Transverse colon (tissue), 4 donors: Measurements from ENCODE around the gene POU5F1. TPM values are rescaled to one million over a fixed set of nuclear protein-coding genes. Genes with fewer than 3 reads are reported as not detected.

Experiments
- DNase-seq: peaks from one replicate; pipeline ENCODE4 v3.0.0-alpha.2; 2019
- H3K27ac ChIP-seq, 4 donors: fragments of 200-600 bp; sonication (generic); 2 replicates each; pipeline ENCODE4 v1.5.1; 2016 to 2018; ENCODE audit warnings: inconsistent platforms in 4 of 4
- H3K27me3 ChIP-seq: fragments of 200-600 bp; sonication (generic); 2 replicates; pipeline ENCODE4 v1.5.1; 2017; ENCODE audit warnings: inconsistent platforms
- H3K36me3 ChIP-seq, 4 donors: fragments of 200-600 bp; sonication (generic); 2 replicates each; pipeline ENCODE4 v1.5.1; 2017 to 2019; ENCODE audit warnings: inconsistent platforms in 4 of 4
- H3K4me1 ChIP-seq, 4 donors: fragments of 200-600 bp; sonication (generic); 2 replicates each; pipeline ENCODE4 v1.5.1; 2017 to 2020; ENCODE audit warnings: inconsistent platforms in 4 of 4
- H3K4me3 ChIP-seq, 4 donors: fragments of 200-600 bp; sonication (generic); 1 replicate in 1 of 4; 2 replicates in 3 of 4; pipeline versions ENCODE4 v1.5.1 to v1.6.1; 2017 to 2019; ENCODE audit warnings: inconsistent platforms in 4 of 4
- H3K9me3 ChIP-seq, 2 donors: fragments of 200-600 bp; sonication (generic); 2 replicates each; pipeline ENCODE4 v1.5.1; 2017 to 2019; ENCODE audit warnings: inconsistent platforms in 2 of 2
- CTCF ChIP-seq, 5 experiments: fragments of 200-600 bp in 3 of 5; fragments of 450-650 bp in 2 of 5; sonication (generic) in 3 of 5; IDR thresholded peaks; 1 replicate in 2 of 5; 2 replicates in 3 of 5; pipeline ENCODE4 v1.5.1; 2016 to 2017; ENCODE audit warnings: antibody characterized with exemption in 5 of 5, inconsistent platforms in 3 of 5, mild to moderate bottlenecking in 2 of 5, moderate library complexity in 1 of 5
- EP300 ChIP-seq: sonication (generic); formaldehyde crosslinking; IDR thresholded peaks from one replicate; pipeline ENCODE4 v1.6.1; 2017; ENCODE audit warnings: antibody characterized with exemption, low read depth
- POLR2A ChIP-seq: fragments of 450-650 bp; IDR thresholded peaks from one replicate; pipeline ENCODE4 v1.6.1; 2016; ENCODE audit warnings: antibody characterized with exemption, mild to moderate bottlenecking, moderate library complexity
- POLR2AphosphoS5 ChIP-seq, 3 donors: sonication (generic); formaldehyde crosslinking; IDR thresholded peaks; one replicate each; pipeline ENCODE4 v1.6.1; 2016; ENCODE audit warnings: antibody characterized with exemption in 3 of 3
- WGBS, 2 donors: methylation state at CpG; one replicate each; pipeline ENCODE4 v1.1.5; 2018; ENCODE audit warnings: low coverage in 1 of 2; 5-methylcytosine and 5-hydroxymethylcytosine counted together
- in situ Hi-C, 4 donors: fragments of 200-750 bp; cut with MboI; loops; one replicate each; pipeline versions ENCODE4 v1.15.0 to v1.15.1; 2017; ENCODE audit warnings: low sequenced_read_pairs in 3 of 4, low pct_ligation_motif_present in 1 of 4, low pct_unique_long_range_greater_than_20kb in 1 of 4
- intact Hi-C: fragments of 100-400 bp; cut with DNase I; formaldehyde crosslinking; loops from one replicate; pipeline ENCODE4 v1.15.1; 2023; ENCODE audit warnings: low total_unique reads
- total RNA-seq, 4 donors: library from RNA; depleted of rRNA; stranded (reverse); fragments of >200 nt; gene quantifications; one replicate each; pipeline ENCODE4 v1.1.0, GENCODE V29; 2016

The POU5F1 gene
- total RNA-seq, 4 donors from 2014 or later, result 11.5 to 434 (median 29.2) TPM

GRCh38 chr6:31125586-31126363 is 44.7 kb downstream of the POU5F1 start:
- WGBS, 2 donors, result 69 to 75% methylated on average over 5 to 12 of the region's 12 CpGs
- no peak overlapping the region for H3K27ac ChIP-seq
- in situ Hi-C loops, result no loop called here

GRCh38 chr6:31125162-31125561 is 45.3 kb downstream of the POU5F1 start:
- Histone ChIP-seq H3K36me3 (no peaks in the 10 kb centered on the region), H3K4me3 (no peak overlapping the region), H3K9me3 (no peaks in the 10 kb centered on the region), H3K4me1 (peaks cover 0 to 12% (median 4%) of the 10 kb centered on the region in 4 donors), H3K27ac (no peak overlapping the region), H3K27me3 (no peaks in the 10 kb centered on the region)
- no peak for TF ChIP-seq POLR2A
- no peak for TF ChIP-seq EP300
- TF ChIP-seq POLR2AphosphoS5 (IDR thresholded peaks at IDR 0.05), result no peak
- TF ChIP-seq CTCF (IDR thresholded peaks at IDR 0.05), result no peak
- DNase-seq, result no peak
- in situ Hi-C loops (no loop called here), intact Hi-C loops (no loop called here)
- WGBS, 2 donors, result 60% methylated on average over 8 of the region's 8 CpGs; no CpG with 5 or more reads in 1 of the 2 donors

More at GRCh38 chr6:31125586-31126363, 44.7 kb downstream of the POU5F1 start:
- Histone ChIP-seq H3K4me3 (no peak overlapping the region), H3K27me3 (no peaks in the 10 kb centered on the region), H3K36me3 (no peaks in the 10 kb centered on the region), H3K9me3 (no peaks in the 10 kb centered on the region), H3K4me1 (peaks cover 0 to 12% (median 4%) of the 10 kb centered on the region in 4 donors)
- intact Hi-C loops, result no loop called here
- TF ChIP-seq CTCF (IDR thresholded peaks at IDR 0.05) (no peak), POLR2A (no peak), POLR2AphosphoS5 (IDR thresholded peaks at IDR 0.05) (no peak), EP300 (no peak)
- no peak for DNase-seq

GRCh38 chr6:31122791-31123706 is 47.4 kb downstream of the POU5F1 start:
- no peak overlapping the region for H3K4me3 ChIP-seq
- H3K27me3 ChIP-seq, result no peaks in the 10 kb centered on the region
- peaks cover 0 to 12% (median 4%) of the 10 kb centered on the region in 4 donors for H3K4me1 ChIP-seq
- TF ChIP-seq CTCF (IDR thresholded peaks at IDR 0.05) (no peak), POLR2AphosphoS5 (IDR thresholded peaks at IDR 0.05) (no peak), EP300 (no peak), POLR2A (no peak)
- H3K36me3 ChIP-seq, result no peaks in the 10 kb centered on the region
- in situ Hi-C loops, result no loop called here
- peak overlapping the region in 2 of 4 donors; percentile 53 to 56 for H3K27ac ChIP-seq
- 17 to 38% methylated on average over 1 to 16 of the region's 16 CpGs for WGBS, 2 donors
- DNase-seq, result no peak
- H3K9me3 ChIP-seq, result no peaks in the 10 kb centered on the region
- intact Hi-C loops, result no loop called here
